GM12864 (cell line): Measurements from ENCODE around the gene CDR2L.
"Not testable (repeated sequence)": the region's sequence is repeated elsewhere in the genome, so short reads cannot be mapped to it uniquely, and the experiment has no call there.

Experiments used
- DNase-seq: peaks from one replicate; pipeline ENCODE4 v3.0.0-alpha.2; 2011; ENCODE audit warnings: low read depth
- H3K4me3 ChIP-seq: 2 replicates; pipeline ENCODE4 v1.5.1; 2011; ENCODE audit warnings: mild to moderate bottlenecking, low read depth, low read length, control low read depth
- CTCF ChIP-seq: IDR thresholded peaks from 2 replicates; pipeline ENCODE4 v1.5.1; 2011; ENCODE audit warnings: low read depth, mild to moderate bottlenecking, moderate library complexity, low read length, control low read depth, inconsistent platforms; ENCODE audit errors: missing control alignments

CDR2L gene

GRCh38 chr17:75004371-75004770 is 16.9 kb downstream of the CDR2L start:
- DNase-seq, result no peak
- no peak for TF ChIP-seq CTCF
- H3K4me3 ChIP-seq, result no peak overlapping the region

- DNase-seq, result no peak
- no peak overlapping the region for H3K4me3 ChIP-seq
- TF ChIP-seq CTCF, result no peak
Observed at GRCh38 chr17:75005291-75005690, 17.9 kb downstream of the CDR2L start.

GRCh38 chr17:75006084-75006483 is 18.7 kb downstream of the CDR2L start:
- H3K4me3 ChIP-seq, DNase-seq: not testable (repeated sequence)

- no peak for TF ChIP-seq CTCF
- no peak overlapping the region for H3K4me3 ChIP-seq
- DNase-seq, result no peak
Observed at GRCh38 chr17:75006653-75007052, 19.2 kb downstream of the CDR2L start.

- DNase-seq, result no peak
- no peak overlapping the region for H3K4me3 ChIP-seq
- TF ChIP-seq CTCF, result no peak
Observed at GRCh38 chr17:75008373-75008772, 20.9 kb downstream of the CDR2L start.

GRCh38 chr17:75009139-75009724 is 21.8 kb downstream of the CDR2L start:
- H3K4me3 ChIP-seq, result no peak overlapping the region
- TF ChIP-seq CTCF, result no peak
- no peak for DNase-seq

- no peak for DNase-seq
- no peak overlapping the region for H3K4me3 ChIP-seq
- no peak for TF ChIP-seq CTCF
Observed at GRCh38 chr17:75010683-75011400, 23.4 kb downstream of the CDR2L start.
